IMR-90 (cell line): ENCODE measurements around the gene CACNA2D1. TPM values are rescaled to one million over a fixed set of nuclear protein-coding genes. Genes with fewer than 3 reads are reported as not detected.

ENCODE experiments used
- ATAC-seq: fragments of 200-7000 bp; cut with Tn5 transposase; 2 replicates; pipeline ENCODE4 v1.9.1; 2020; ENCODE audit warnings: low read depth, mild to moderate bottlenecking, moderate library complexity
- BruUV-seq: library from RNA; stranded (reverse); fragments of 400-500 nt; replicated peaks from 2 replicates; lab custom pipeline; 2021; lab: Mats Ljungman, UMichigan
- CTCF ChIA-PET: fragments of 300-600 bp; formaldehyde crosslinking; extraction: SDS; loops from one replicate; lab custom pipeline; 2021; ENCODE audit warnings: antibody characterized with exemption; lab: Yijun Ruan, JAX
- POLR2A ChIA-PET: fragments of 300-600 bp; sonication (Branson Sonifier 250); formaldehyde crosslinking; loops from one replicate; lab custom pipeline; 2022; ENCODE audit warnings: antibody characterized with exemption; ENCODE audit not compliant: unreplicated experiment; lab: Charles Lee
- DNase-seq: peaks from one replicate; pipeline ENCODE4 v3.0.0; 2013
- H2AFZ ChIP-seq: replicated peaks from 2 replicates; pipeline ENCODE3; 2013; ENCODE audit warnings: low read length, mild to moderate bottlenecking; ENCODE audit not compliant: poor library complexity
- H2AK5ac ChIP-seq: 2 replicates; pipeline ENCODE4 v1.6.1; 2013; ENCODE audit warnings: low read depth, low read length, inconsistent platforms
- H2AK9ac ChIP-seq: replicated peaks from 2 replicates; pipeline ENCODE3; 2013; ENCODE audit warnings: mild to moderate bottlenecking, low read depth, low read length, moderate library complexity; ENCODE audit not compliant: poor library complexity
- H2BK120ac ChIP-seq: 2 replicates; pipeline ENCODE4 v1.6.1; 2013; ENCODE audit warnings: low read depth, low read length, inconsistent platforms
- H2BK15ac ChIP-seq: 3 replicates; pipeline ENCODE4 v1.6.1; 2013; ENCODE audit warnings: low read depth, low read length, inconsistent platforms
- H2BK20ac ChIP-seq: 2 replicates; pipeline ENCODE4 v1.6.1; 2013; ENCODE audit warnings: low read depth, mild to moderate bottlenecking, inconsistent platforms, low read length, moderate library complexity
- H2BK5ac ChIP-seq: 2 replicates; pipeline ENCODE4 v1.6.1; 2013; ENCODE audit warnings: mild to moderate bottlenecking, low read depth, low read length, inconsistent platforms; ENCODE audit not compliant: poor library complexity, severe bottlenecking
- H3K14ac ChIP-seq: replicated peaks from 2 replicates; pipeline ENCODE4 v1.6.1; 2013; ENCODE audit warnings: low read depth, low read length, inconsistent platforms
- H3K18ac ChIP-seq: 2 replicates; pipeline ENCODE4 v1.6.1; 2013; ENCODE audit warnings: low read depth, low read length, control low read depth
- H3K23ac ChIP-seq: 2 replicates; pipeline ENCODE4 v1.6.1; 2013; ENCODE audit warnings: low read depth, low read length, inconsistent platforms
- H3K27ac ChIP-seq: 2 replicates; pipeline ENCODE4 v1.5.1; 2013; ENCODE audit warnings: mild to moderate bottlenecking, control low read depth, low read length; ENCODE audit not compliant: insufficient read depth
- H3K27me3 ChIP-seq: 2 replicates; pipeline ENCODE4 v1.6.1; 2013; ENCODE audit warnings: low read length; ENCODE audit not compliant: control insufficient read depth, insufficient read depth
- H3K36me3 ChIP-seq: 2 replicates; pipeline ENCODE4 v1.6.1; 2013; ENCODE audit warnings: low read length, mixed read lengths; ENCODE audit not compliant: control insufficient read depth, insufficient read depth
- H3K4ac ChIP-seq: 2 replicates; pipeline ENCODE4 v1.6.1; 2013; ENCODE audit warnings: low read depth, low read length, inconsistent platforms
- H3K4me1 ChIP-seq: 2 replicates; pipeline ENCODE4 v1.6.1; 2013; ENCODE audit warnings: low read length, mixed read lengths; ENCODE audit not compliant: control insufficient read depth, insufficient read depth
- H3K4me2 ChIP-seq: 2 replicates; pipeline ENCODE4 v1.6.1; 2013; ENCODE audit warnings: low read depth, mild to moderate bottlenecking, control low read depth, low read length, moderate library complexity
- H3K4me3 ChIP-seq: 2 replicates; pipeline ENCODE4 v1.5.1; 2013; ENCODE audit warnings: low read depth, mild to moderate bottlenecking, control low read depth, low read length, moderate library complexity; ENCODE audit not compliant: insufficient read depth
- H3K56ac ChIP-seq: 2 replicates; pipeline ENCODE4 v1.6.1; 2013; ENCODE audit warnings: low read length, inconsistent platforms; ENCODE audit not compliant: insufficient read depth; ENCODE audit errors: extremely low read depth
- H3K79me1 ChIP-seq, 2 experiments: 2 replicates each; pipeline ENCODE4 v1.6.1; 2013; ENCODE audit warnings: low read length in 2 of 2, inconsistent platforms in 1 of 2, low read depth in 1 of 2
- H3K9ac ChIP-seq: 2 replicates; pipeline ENCODE4 v1.6.1; 2013; ENCODE audit warnings: low read depth, low read length, control low read depth
- H3K9me1 ChIP-seq: 2 replicates; pipeline ENCODE4 v1.6.1; 2013; ENCODE audit warnings: low read length, inconsistent platforms; ENCODE audit not compliant: insufficient read depth
- H3K9me3 ChIP-seq: 2 replicates; pipeline ENCODE4 v1.6.1; 2013; ENCODE audit warnings: low read length; ENCODE audit not compliant: control insufficient read depth, insufficient read depth
- H4K20me1 ChIP-seq: 2 replicates; pipeline ENCODE4 v1.6.1; 2013; ENCODE audit warnings: low read length, inconsistent platforms; ENCODE audit not compliant: insufficient read depth
- H4K5ac ChIP-seq: 2 replicates; pipeline ENCODE4 v1.6.1; 2013; ENCODE audit warnings: mild to moderate bottlenecking, low read depth, low read length, control low read depth
- H4K8ac ChIP-seq, 2 experiments: 2 replicates each; pipeline ENCODE4 v1.6.1; 2013; ENCODE audit warnings: low read depth in 2 of 2, low read length in 2 of 2, control low read depth in 1 of 2, inconsistent platforms in 1 of 2
- H4K91ac ChIP-seq: 2 replicates; pipeline ENCODE4 v1.6.1; 2013; ENCODE audit warnings: low read depth, low read length, inconsistent platforms; ENCODE audit not compliant: insufficient read depth
- BHLHE40 ChIP-seq: fragments of 150-350 bp; IDR thresholded peaks from 2 replicates; pipeline ENCODE4 v1.6.1; 2016; ENCODE audit warnings: mild to moderate bottlenecking, low read depth, low read length
- CEBPB ChIP-seq: IDR thresholded peaks from 2 replicates; pipeline ENCODE4 v1.6.1; 2012; ENCODE audit warnings: low read depth, low read length, improper control_type of control experiment
- CHD1 ChIP-seq: IDR thresholded peaks from 2 replicates; pipeline ENCODE4 v1.6.1; 2012; ENCODE audit warnings: low read depth, low read length, improper control_type of control experiment
- CTCF ChIP-seq: conservative IDR thresholded peaks from 2 replicates; pipeline ENCODE4 v1.5.1; 2012; ENCODE audit warnings: mild to moderate bottlenecking, low read depth, low read length, improper control_type of control experiment
- ELK1 ChIP-seq: fragments of 150-350 bp; IDR thresholded peaks from 2 replicates; pipeline ENCODE4 v1.6.1; 2016; ENCODE audit warnings: low read depth, mild to moderate bottlenecking, low read length, moderate library complexity, borderline replicate concordance
- FOS ChIP-seq: fragments of 150-350 bp; IDR thresholded peaks from 2 replicates; pipeline ENCODE4 v1.6.1; 2016; ENCODE audit warnings: low read depth, low read length
- MAFK ChIP-seq: IDR thresholded peaks from 2 replicates; pipeline ENCODE4 v1.6.1; 2012; ENCODE audit warnings: low read depth, low read length, improper control_type of control experiment
- MAZ ChIP-seq: IDR thresholded peaks from 2 replicates; pipeline ENCODE4 v1.6.1; 2012; ENCODE audit warnings: low read depth, mild to moderate bottlenecking, low read length, improper control_type of control experiment, moderate library complexity, borderline replicate concordance
- MXI1 ChIP-seq: IDR thresholded peaks from 2 replicates; pipeline ENCODE4 v1.6.1; 2012; ENCODE audit warnings: low read depth, mild to moderate bottlenecking, low read length, moderate library complexity, borderline replicate concordance
- POLR2A ChIP-seq: IDR thresholded peaks from 2 replicates; pipeline ENCODE4 v1.6.1; 2012; ENCODE audit warnings: mild to moderate bottlenecking, low read depth, low read length
- RAD21 ChIP-seq: IDR thresholded peaks from 2 replicates; pipeline ENCODE4 v1.6.1; 2012; ENCODE audit warnings: low read length, improper control_type of control experiment
- RCOR1 ChIP-seq: IDR thresholded peaks from 2 replicates; pipeline ENCODE4 v1.6.1; 2012; ENCODE audit warnings: mild to moderate bottlenecking, low read length, improper control_type of control experiment; ENCODE audit not compliant: insufficient replicate concordance
- RFX5 ChIP-seq: IDR thresholded peaks from 2 replicates; pipeline ENCODE4 v1.8.0; 2012; ENCODE audit warnings: low read depth, mild to moderate bottlenecking, low read length, moderate library complexity
- SMC3 ChIP-seq: fragments of 150-350 bp; IDR thresholded peaks from 2 replicates; pipeline ENCODE4 v1.6.1; 2016; ENCODE audit warnings: low read depth, mild to moderate bottlenecking, antibody characterized with exemption, low read length, moderate library complexity
- USF2 ChIP-seq: fragments of 150-350 bp; IDR thresholded peaks from 2 replicates; pipeline ENCODE4 v1.6.1; 2017; ENCODE audit warnings: mild to moderate bottlenecking, antibody characterized with exemption, low read length, low read depth
- WGBS, 2 experiments: methylation state at CpG; one replicate each; pipeline versions ENCODE4 v1.1.5 to v1.1.7; 2013; ENCODE audit warnings: missing lambda C conversion rate in 2 of 2; ENCODE audit not compliant: insufficient read length in 1 of 2; ENCODE audit errors: extremely low coverage in 2 of 2; 5-methylcytosine and 5-hydroxymethylcytosine counted together
- dilution Hi-C: fragments of 300-500 bp; cut with HindIII; formaldehyde crosslinking; loops from one replicate; pipeline ENCODE4 v1.14.3; 2018; ENCODE audit warnings: low sequenced_read_pairs; ENCODE audit not compliant: unreplicated experiment
- in situ Hi-C: fragments of 300-500 bp; cut with MboI; formaldehyde crosslinking; loops from 3 replicates; pipeline ENCODE4 v1.14.3; 2019; ENCODE audit warnings: low sequenced_read_pairs, inconsistent platforms, mixed read lengths
- intact Hi-C: fragments of 100-400 bp; cut with micrococcal nuclease; formaldehyde crosslinking; loops from 2 replicates; pipeline ENCODE4 v1.10.0; 2022
- polyA plus RNA-seq, 3 experiments: library from polyadenylated mRNA; depleted of rRNA; stranded (reverse); fragments of >200 nt; gene quantifications; 2 replicates each; pipeline ENCODE4 v1.2.3, GENCODE V29; 2012; ENCODE audit warnings: low replicate concordance in 1 of 3
- total RNA-seq: library from RNA; depleted of rRNA; stranded (reverse); fragments of >200 nt; gene quantifications from 2 replicates; pipeline ENCODE4 v1.2.3, GENCODE V29; 2012

CACNA2D1 gene
- total and polyA plus RNA-seq, 2 of the 4 experiments (the other 2 are of a cell fraction), result 5.8 to 21.9 TPM

- POLR2A ChIA-PET, result no interaction called here
- H4K8ac ChIP-seq, result no peak overlapping the region
- H2BK20ac ChIP-seq, result no peak overlapping the region
- no peak overlapping the region for H3K4ac ChIP-seq
- no peaks in the 10 kb centered on the region for H3K9me3 ChIP-seq
- H3K9me1 ChIP-seq, result no peaks in the 10 kb centered on the region; the same call in 1 of the 2 replicates
- no peak overlapping the region for H2AFZ ChIP-seq
- peak overlapping the region; percentile 63; the same call in 1 of the 2 replicates for H3K14ac ChIP-seq
- H3K23ac ChIP-seq, result no peak overlapping the region
- BruUV-seq, result no TSS peak
- ATAC-seq (no peak), DNase-seq (peak; percentile 6)
- H3K18ac ChIP-seq, result no peak overlapping the region
- H2AK5ac ChIP-seq, result no peak overlapping the region
- no peak overlapping the region for H2BK15ac ChIP-seq
- no peaks in the 10 kb centered on the region for H3K79me1 ChIP-seq
- H2BK5ac ChIP-seq, result peak overlapping the region; percentile 20
- H2BK120ac ChIP-seq, result no peak overlapping the region
- no peak overlapping the region for H3K9ac ChIP-seq
- H3K4me2 ChIP-seq, result no peak overlapping the region; the same call in 1 of the 2 replicates
- no peaks in the 10 kb centered on the region for H3K4me1 ChIP-seq
- TF ChIP-seq MXI1, result no peak
- TF ChIP-seq CTCF, result no peak
- no peak for TF ChIP-seq RFX5
- TF ChIP-seq ELK1, result no peak
- TF ChIP-seq CEBPB, result no peak
- TF ChIP-seq MAFK, result no peak
- no peak for TF ChIP-seq RAD21
- no peak for TF ChIP-seq USF2
- TF ChIP-seq BHLHE40, result no peak
- TF ChIP-seq CHD1, result no peak
- TF ChIP-seq POLR2A, result no peak
- TF ChIP-seq FOS, result no peak
- no peak for TF ChIP-seq MAZ
- TF ChIP-seq RCOR1, result no peak
- TF ChIP-seq SMC3, result no peak
- H4K91ac ChIP-seq, result no peak overlapping the region
- intact Hi-C loops (no loop called here), in situ Hi-C loops (no loop called here), dilution Hi-C loops (no loop called here)
- H3K56ac ChIP-seq, result no peak overlapping the region
- H4K20me1 ChIP-seq, result no peaks in the 10 kb centered on the region
- no peak overlapping the region for H3K4me3 ChIP-seq
- no peaks in the 10 kb centered on the region for H3K27me3 ChIP-seq
- no peak overlapping the region for H3K27ac ChIP-seq
- CTCF ChIA-PET, result no interaction called here
- peaks cover 2% of the 10 kb centered on the region; the same call in 1 of the 2 replicates for H3K36me3 ChIP-seq
- WGBS, 2 experiments, result no CpG with 5 or more reads among the region's 1 CpG
- H4K5ac ChIP-seq, result no peak overlapping the region
- H2AK9ac ChIP-seq, result no peak overlapping the region
Observed at GRCh38 chr7:82010416-82010815, 433.2 kb downstream of the CACNA2D1 start.
